Mononuclear cell (primary cell): ENCODE measurements around the gene PPP6C. TPM values are rescaled to one million over a fixed set of nuclear protein-coding genes. Genes with fewer than 3 reads are reported as not detected.
"Not testable (repeated sequence)": the region's sequence is repeated elsewhere in the genome, so short reads cannot be mapped to it uniquely, and the experiment has no call there.

Experiments used
- H3K27me3 ChIP-seq: 2 replicates; pipeline ENCODE4 v1.6.0; 2011; ENCODE audit warnings: low read length, control low read depth; ENCODE audit not compliant: insufficient read depth
- H3K4me1 ChIP-seq: 2 replicates; pipeline ENCODE4 v1.5.1; 2011; ENCODE audit warnings: mild to moderate bottlenecking, low read length, control low read depth; ENCODE audit not compliant: insufficient read depth
- H3K4me3 ChIP-seq: 2 replicates; pipeline ENCODE4 v1.5.1; 2011; ENCODE audit warnings: mild to moderate bottlenecking, low read length, moderate library complexity
- H3K9me3 ChIP-seq: 2 replicates; pipeline ENCODE4 v1.5.1; 2011; ENCODE audit warnings: low read depth, mild to moderate bottlenecking, control low read depth, low read length
- total RNA-seq: library from RNA; depleted of rRNA; stranded (reverse); fragments of >200 nt; gene quantifications from one replicate; pipeline ENCODE4 v1.2.3, GENCODE V29; 2012

The PPP6C gene
- total RNA-seq, 1 donor, result 57.3 TPM

GRCh38 chr9:125137200-125137599 is 52.4 kb downstream of the PPP6C start:
- peaks cover 3% of the 10 kb centered on the region for H3K4me1 ChIP-seq
- H3K9me3 ChIP-seq, result no peaks in the 10 kb centered on the region

DNA sequence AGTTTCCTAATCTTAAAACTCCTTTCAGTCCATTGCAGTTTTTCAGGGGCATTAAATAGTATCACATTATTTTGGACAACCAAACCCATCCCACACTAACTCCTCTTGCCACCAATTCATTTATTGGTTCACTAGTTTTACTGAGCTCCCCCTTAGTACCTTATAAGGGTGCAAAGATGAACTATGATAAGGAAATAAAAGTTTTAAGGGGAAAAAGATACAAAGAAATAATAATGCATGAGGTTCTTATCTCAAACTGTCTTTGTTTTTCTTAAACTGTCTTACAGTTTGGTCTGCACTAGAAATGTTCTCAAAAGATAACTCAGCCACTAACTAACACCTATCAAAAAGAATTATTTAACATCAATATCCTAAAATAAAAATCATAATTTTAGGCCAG is 54.6 kb downstream of the PPP6C start:
- no peaks in the 10 kb centered on the region for H3K27me3 ChIP-seq
- H3K4me1 ChIP-seq, result no peaks in the 10 kb centered on the region
- no peaks in the 10 kb centered on the region for H3K9me3 ChIP-seq
- H3K4me3 ChIP-seq, result no peak overlapping the region

More at GRCh38 chr9:125137200-125137599, 52.4 kb downstream of the PPP6C start:
- Histone ChIP-seq H3K4me3 (no peak overlapping the region), H3K27me3 (no peaks in the 10 kb centered on the region)

GRCh38 chr9:125133403-125134329 is 55.9 kb downstream of the PPP6C start:
- Histone ChIP-seq H3K4me1 (no peaks in the 10 kb centered on the region), H3K4me3 (no peak overlapping the region), H3K27me3 (no peaks in the 10 kb centered on the region), H3K9me3 (no peaks in the 10 kb centered on the region)

GRCh38 chr9:125131778-125132177 is 57.8 kb downstream of the PPP6C start:
- Histone ChIP-seq H3K27me3 (no peaks in the 10 kb centered on the region), H3K4me3 (no peak overlapping the region), H3K9me3 (no peaks in the 10 kb centered on the region), H3K4me1 (peaks cover 4% of the 10 kb centered on the region)

GRCh38 chr9:125126019-125126746 is 63.4 kb downstream of the PPP6C start:
- Histone ChIP-seq H3K4me3 (no peak overlapping the region), H3K9me3 (no peaks in the 10 kb centered on the region), H3K4me1 (peaks cover 20% of the 10 kb centered on the region), H3K27me3 (no peaks in the 10 kb centered on the region)

DNA sequence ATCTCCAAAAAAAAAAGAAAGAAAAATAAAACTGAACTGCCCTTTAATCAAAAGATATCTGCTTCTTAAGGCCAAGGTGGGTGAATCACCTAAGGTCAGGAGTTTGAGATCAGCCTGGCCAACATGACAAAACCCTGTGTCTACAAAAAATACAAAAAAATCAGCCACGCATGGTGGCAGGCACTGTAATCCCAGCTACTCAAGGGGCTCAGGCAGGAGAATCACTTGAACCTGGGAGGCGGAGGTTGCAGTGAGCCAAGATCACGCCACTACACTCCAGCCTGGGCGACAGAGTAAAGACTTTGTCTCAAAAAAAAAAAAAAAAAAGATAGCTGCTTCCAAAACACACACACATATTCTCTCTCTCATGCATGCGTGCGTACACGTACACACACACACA is 64.1 kb downstream of the PPP6C start:
- H3K4me1 ChIP-seq, result peaks cover 20% of the 10 kb centered on the region
- no peaks in the 10 kb centered on the region for H3K9me3 ChIP-seq
- no peak overlapping the region for H3K4me3 ChIP-seq

GRCh38 chr9:125121146-125121545 is 68.5 kb downstream of the PPP6C start:
- Histone ChIP-seq H3K4me3 (no peak overlapping the region), H3K9me3 (no peaks in the 10 kb centered on the region), H3K4me1 (peaks cover 10% of the 10 kb centered on the region), H3K27me3 (no peaks in the 10 kb centered on the region)

More for the DNA sequence above, 64.1 kb downstream of the PPP6C start:
- no peaks in the 10 kb centered on the region for H3K27me3 ChIP-seq

GRCh38 chr9:125119643-125120286 is 69.8 kb downstream of the PPP6C start:
- Histone ChIP-seq H3K4me1 (no peaks in the 10 kb centered on the region), H3K4me3 (no peak overlapping the region), H3K9me3 (no peaks in the 10 kb centered on the region), H3K27me3 (no peaks in the 10 kb centered on the region)

- not testable (repeated sequence) for H3K27me3 ChIP-seq, H3K4me3 ChIP-seq, H3K9me3 ChIP-seq, H3K4me1 ChIP-seq
Measured at GRCh38 chr9:125118696-125119095, 70.9 kb downstream of the PPP6C start.

GRCh38 chr9:125114503-125114902 is 75.1 kb downstream of the PPP6C start:
- not testable (repeated sequence) for H3K4me3 ChIP-seq, H3K4me1 ChIP-seq, H3K27me3 ChIP-seq
- peaks cover 16% of the 10 kb centered on the region for H3K9me3 ChIP-seq

DNA sequence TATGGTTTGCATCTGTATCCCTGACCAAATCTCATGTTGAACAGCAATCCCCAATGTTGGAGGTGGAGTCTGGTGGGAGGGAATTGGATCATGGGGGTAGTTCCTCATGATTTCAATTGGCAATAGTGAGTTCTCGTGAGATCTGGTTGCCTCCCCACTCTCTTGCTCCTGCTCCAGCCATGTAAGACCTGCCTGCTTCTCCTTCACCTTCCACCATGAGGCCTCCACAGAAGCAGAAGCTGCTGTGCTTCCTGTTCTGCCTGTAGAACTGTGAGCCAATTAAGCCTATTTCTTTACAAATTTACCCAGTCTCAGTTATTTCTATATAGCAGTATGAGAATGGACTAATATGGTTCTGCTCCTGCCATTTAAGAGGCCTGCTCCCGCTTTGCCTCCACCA is 79.1 kb downstream of the PPP6C start:
- Histone ChIP-seq H3K4me1 (no peaks in the 10 kb centered on the region), H3K9me3 (peaks cover 16% of the 10 kb centered on the region), H3K4me3 (no peak overlapping the region), H3K27me3 (no peaks in the 10 kb centered on the region)

GRCh38 chr9:125108541-125108940 is 81.1 kb downstream of the PPP6C start:
- H3K9me3 ChIP-seq, result peaks cover 16% of the 10 kb centered on the region
- H3K4me3 ChIP-seq, H3K4me1 ChIP-seq, H3K27me3 ChIP-seq: not testable (repeated sequence)

DNA sequence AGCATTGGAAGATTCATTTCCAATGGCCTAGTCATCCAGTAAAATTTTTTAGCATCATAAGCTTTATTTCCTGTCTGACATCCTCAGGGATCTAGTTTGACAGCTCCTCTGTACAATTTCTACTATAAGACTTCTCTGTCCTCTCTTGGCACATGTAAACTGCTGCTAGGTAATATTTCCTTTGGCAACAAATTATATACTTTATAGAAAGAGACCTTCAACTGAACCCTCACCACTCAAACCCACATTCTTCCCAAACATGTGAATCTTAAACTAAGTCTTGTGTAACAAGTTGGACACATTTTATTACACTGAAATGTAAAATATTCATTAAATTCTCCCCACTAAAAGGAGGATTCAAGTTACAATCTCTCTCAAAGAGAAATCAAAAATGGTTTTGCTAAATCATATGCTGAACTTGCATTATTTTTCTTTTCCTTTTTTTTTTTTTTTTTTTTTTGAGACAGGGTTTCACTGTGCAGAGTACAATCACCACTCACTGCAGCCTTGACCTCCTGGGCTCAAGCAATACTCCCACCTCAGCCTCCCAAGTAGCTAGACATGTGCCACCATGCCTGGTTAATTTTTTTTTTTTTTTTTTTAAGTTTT is 83.2 kb downstream of the PPP6C start:
- no peak overlapping the region for H3K4me3 ChIP-seq
- no peaks in the 10 kb centered on the region for H3K27me3 ChIP-seq
- no peaks in the 10 kb centered on the region for H3K4me1 ChIP-seq
- H3K9me3 ChIP-seq, result peaks cover under 1% of the 10 kb centered on the region

DNA sequence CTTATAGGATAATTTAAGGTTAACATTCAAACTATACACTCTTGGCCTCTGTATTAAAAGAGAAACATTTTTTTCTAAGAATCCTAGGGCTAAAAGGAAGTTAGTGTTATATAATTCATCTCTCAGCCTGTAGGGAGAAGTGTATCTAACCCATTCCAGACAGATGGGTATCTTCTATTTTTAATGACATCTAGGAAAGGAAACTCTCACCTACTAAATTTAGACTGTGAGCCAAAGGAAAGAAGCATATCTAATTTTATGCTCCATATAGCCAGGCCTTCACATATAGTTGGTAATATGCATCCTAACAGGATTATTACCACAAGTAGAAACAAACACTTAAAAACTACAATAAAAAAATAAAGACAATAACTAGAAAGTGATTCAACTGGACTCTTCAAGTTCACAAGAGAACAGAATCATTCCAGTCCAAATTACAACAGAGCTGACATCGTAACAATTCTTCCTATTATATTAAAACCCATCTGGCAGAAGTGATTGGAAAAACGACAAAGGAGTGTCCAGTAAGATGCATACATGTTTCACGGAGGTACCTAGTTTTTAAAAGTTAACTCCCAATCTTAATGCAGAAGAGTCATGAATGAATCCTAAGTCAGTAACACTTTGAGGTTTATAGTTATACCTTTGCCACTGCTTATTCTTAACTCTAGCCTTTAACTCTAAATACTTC is 85.7 kb downstream of the PPP6C start:
- Histone ChIP-seq H3K4me1 (no peaks in the 10 kb centered on the region), H3K27me3 (no peaks in the 10 kb centered on the region), H3K4me3 (no peak overlapping the region), H3K9me3 (no peaks in the 10 kb centered on the region)
